IMR-90 (cell line): ENCODE measurements around the gene IGSF22. TPM values are rescaled to one million over a fixed set of nuclear protein-coding genes. Genes with fewer than 3 reads are reported as not detected.

Experiments used
- ATAC-seq: fragments of 200-7000 bp; cut with Tn5 transposase; 2 replicates; pipeline ENCODE4 v1.9.1; 2020; ENCODE audit warnings: low read depth, mild to moderate bottlenecking, moderate library complexity
- BruUV-seq: library from RNA; stranded (reverse); fragments of 400-500 nt; replicated peaks from 2 replicates; lab custom pipeline; 2021; lab: Mats Ljungman, UMichigan
- CTCF ChIA-PET: fragments of 300-600 bp; formaldehyde crosslinking; extraction: SDS; loops from one replicate; lab custom pipeline; 2021; ENCODE audit warnings: antibody characterized with exemption; lab: Yijun Ruan, JAX
- POLR2A ChIA-PET: fragments of 300-600 bp; sonication (Branson Sonifier 250); formaldehyde crosslinking; loops from one replicate; lab custom pipeline; 2022; ENCODE audit warnings: antibody characterized with exemption; ENCODE audit not compliant: unreplicated experiment; lab: Charles Lee
- DNase-seq: peaks from one replicate; pipeline ENCODE4 v3.0.0; 2013
- H2AFZ ChIP-seq: replicated peaks from 2 replicates; pipeline ENCODE3; 2013; ENCODE audit warnings: low read length, mild to moderate bottlenecking; ENCODE audit not compliant: poor library complexity
- H2AK5ac ChIP-seq: 2 replicates; pipeline ENCODE4 v1.6.1; 2013; ENCODE audit warnings: low read depth, low read length, inconsistent platforms
- H2AK9ac ChIP-seq: replicated peaks from 2 replicates; pipeline ENCODE3; 2013; ENCODE audit warnings: mild to moderate bottlenecking, low read depth, low read length, moderate library complexity; ENCODE audit not compliant: poor library complexity
- H2BK120ac ChIP-seq: 2 replicates; pipeline ENCODE4 v1.6.1; 2013; ENCODE audit warnings: low read depth, low read length, inconsistent platforms
- H2BK15ac ChIP-seq: 3 replicates; pipeline ENCODE4 v1.6.1; 2013; ENCODE audit warnings: low read depth, low read length, inconsistent platforms
- H2BK20ac ChIP-seq: 2 replicates; pipeline ENCODE4 v1.6.1; 2013; ENCODE audit warnings: low read depth, mild to moderate bottlenecking, inconsistent platforms, low read length, moderate library complexity
- H2BK5ac ChIP-seq: 2 replicates; pipeline ENCODE4 v1.6.1; 2013; ENCODE audit warnings: mild to moderate bottlenecking, low read depth, low read length, inconsistent platforms; ENCODE audit not compliant: poor library complexity, severe bottlenecking
- H3K14ac ChIP-seq: replicated peaks from 2 replicates; pipeline ENCODE4 v1.6.1; 2013; ENCODE audit warnings: low read depth, low read length, inconsistent platforms
- H3K18ac ChIP-seq: 2 replicates; pipeline ENCODE4 v1.6.1; 2013; ENCODE audit warnings: low read depth, low read length, control low read depth
- H3K23ac ChIP-seq: 2 replicates; pipeline ENCODE4 v1.6.1; 2013; ENCODE audit warnings: low read depth, low read length, inconsistent platforms
- H3K27ac ChIP-seq: 2 replicates; pipeline ENCODE4 v1.5.1; 2013; ENCODE audit warnings: mild to moderate bottlenecking, control low read depth, low read length; ENCODE audit not compliant: insufficient read depth
- H3K27me3 ChIP-seq: 2 replicates; pipeline ENCODE4 v1.6.1; 2013; ENCODE audit warnings: low read length; ENCODE audit not compliant: control insufficient read depth, insufficient read depth
- H3K36me3 ChIP-seq: 2 replicates; pipeline ENCODE4 v1.6.1; 2013; ENCODE audit warnings: low read length, mixed read lengths; ENCODE audit not compliant: control insufficient read depth, insufficient read depth
- H3K4ac ChIP-seq: 2 replicates; pipeline ENCODE4 v1.6.1; 2013; ENCODE audit warnings: low read depth, low read length, inconsistent platforms
- H3K4me1 ChIP-seq: 2 replicates; pipeline ENCODE4 v1.6.1; 2013; ENCODE audit warnings: low read length, mixed read lengths; ENCODE audit not compliant: control insufficient read depth, insufficient read depth
- H3K4me2 ChIP-seq: 2 replicates; pipeline ENCODE4 v1.6.1; 2013; ENCODE audit warnings: low read depth, mild to moderate bottlenecking, control low read depth, low read length, moderate library complexity
- H3K4me3 ChIP-seq: 2 replicates; pipeline ENCODE4 v1.5.1; 2013; ENCODE audit warnings: low read depth, mild to moderate bottlenecking, control low read depth, low read length, moderate library complexity; ENCODE audit not compliant: insufficient read depth
- H3K56ac ChIP-seq: 2 replicates; pipeline ENCODE4 v1.6.1; 2013; ENCODE audit warnings: low read length, inconsistent platforms; ENCODE audit not compliant: insufficient read depth; ENCODE audit errors: extremely low read depth
- H3K79me1 ChIP-seq, 2 experiments: 2 replicates each; pipeline ENCODE4 v1.6.1; 2013; ENCODE audit warnings: low read length in 2 of 2, inconsistent platforms in 1 of 2, low read depth in 1 of 2
- H3K9ac ChIP-seq: 2 replicates; pipeline ENCODE4 v1.6.1; 2013; ENCODE audit warnings: low read depth, low read length, control low read depth
- H3K9me1 ChIP-seq: 2 replicates; pipeline ENCODE4 v1.6.1; 2013; ENCODE audit warnings: low read length, inconsistent platforms; ENCODE audit not compliant: insufficient read depth
- H3K9me3 ChIP-seq: 2 replicates; pipeline ENCODE4 v1.6.1; 2013; ENCODE audit warnings: low read length; ENCODE audit not compliant: control insufficient read depth, insufficient read depth
- H4K20me1 ChIP-seq: 2 replicates; pipeline ENCODE4 v1.6.1; 2013; ENCODE audit warnings: low read length, inconsistent platforms; ENCODE audit not compliant: insufficient read depth
- H4K5ac ChIP-seq: 2 replicates; pipeline ENCODE4 v1.6.1; 2013; ENCODE audit warnings: mild to moderate bottlenecking, low read depth, low read length, control low read depth
- H4K8ac ChIP-seq, 2 experiments: 2 replicates each; pipeline ENCODE4 v1.6.1; 2013; ENCODE audit warnings: low read depth in 2 of 2, low read length in 2 of 2, control low read depth in 1 of 2, inconsistent platforms in 1 of 2
- H4K91ac ChIP-seq: 2 replicates; pipeline ENCODE4 v1.6.1; 2013; ENCODE audit warnings: low read depth, low read length, inconsistent platforms; ENCODE audit not compliant: insufficient read depth
- BHLHE40 ChIP-seq: fragments of 150-350 bp; IDR thresholded peaks from 2 replicates; pipeline ENCODE4 v1.6.1; 2016; ENCODE audit warnings: mild to moderate bottlenecking, low read depth, low read length
- CHD1 ChIP-seq: IDR thresholded peaks from 2 replicates; pipeline ENCODE4 v1.6.1; 2012; ENCODE audit warnings: low read depth, low read length, improper control_type of control experiment
- FOS ChIP-seq: fragments of 150-350 bp; IDR thresholded peaks from 2 replicates; pipeline ENCODE4 v1.6.1; 2016; ENCODE audit warnings: low read depth, low read length
- MXI1 ChIP-seq: IDR thresholded peaks from 2 replicates; pipeline ENCODE4 v1.6.1; 2012; ENCODE audit warnings: low read depth, mild to moderate bottlenecking, low read length, moderate library complexity, borderline replicate concordance
- NFE2L2 ChIP-seq: fragments of 150-350 bp; IDR thresholded peaks from 2 replicates; pipeline ENCODE4 v1.6.1; 2016; ENCODE audit warnings: low read depth, mild to moderate bottlenecking, low read length
- RAD21 ChIP-seq: IDR thresholded peaks from 2 replicates; pipeline ENCODE4 v1.6.1; 2012; ENCODE audit warnings: low read length, improper control_type of control experiment
- WGBS, 2 experiments: methylation state at CpG; one replicate each; pipeline versions ENCODE4 v1.1.5 to v1.1.7; 2013; ENCODE audit warnings: missing lambda C conversion rate in 2 of 2; ENCODE audit not compliant: insufficient read length in 1 of 2; ENCODE audit errors: extremely low coverage in 2 of 2; 5-methylcytosine and 5-hydroxymethylcytosine counted together
- dilution Hi-C: fragments of 300-500 bp; cut with HindIII; formaldehyde crosslinking; loops from one replicate; pipeline ENCODE4 v1.14.3; 2018; ENCODE audit warnings: low sequenced_read_pairs; ENCODE audit not compliant: unreplicated experiment
- in situ Hi-C: fragments of 300-500 bp; cut with MboI; formaldehyde crosslinking; loops from 3 replicates; pipeline ENCODE4 v1.14.3; 2019; ENCODE audit warnings: low sequenced_read_pairs, inconsistent platforms, mixed read lengths
- intact Hi-C: fragments of 100-400 bp; cut with micrococcal nuclease; formaldehyde crosslinking; loops from 2 replicates; pipeline ENCODE4 v1.10.0; 2022
- polyA plus RNA-seq, 3 experiments: library from polyadenylated mRNA; depleted of rRNA; stranded (reverse); fragments of >200 nt; gene quantifications; 2 replicates each; pipeline ENCODE4 v1.2.3, GENCODE V29; 2012; ENCODE audit warnings: low replicate concordance in 1 of 3
- total RNA-seq: library from RNA; depleted of rRNA; stranded (reverse); fragments of >200 nt; gene quantifications from 2 replicates; pipeline ENCODE4 v1.2.3, GENCODE V29; 2012
- TF ChIP-seq, protein P1 (sequence below): fragments of 150-350 bp; IDR thresholded peaks from 2 replicates; pipeline ENCODE4 v1.6.1; 2016; ENCODE audit warnings: low read depth, mild to moderate bottlenecking, low read length, moderate library complexity, borderline replicate concordance

Gene IGSF22
- total and polyA plus RNA-seq, 2 of the 4 experiments (the other 2 are of a cell fraction), result not detected

DNA sequence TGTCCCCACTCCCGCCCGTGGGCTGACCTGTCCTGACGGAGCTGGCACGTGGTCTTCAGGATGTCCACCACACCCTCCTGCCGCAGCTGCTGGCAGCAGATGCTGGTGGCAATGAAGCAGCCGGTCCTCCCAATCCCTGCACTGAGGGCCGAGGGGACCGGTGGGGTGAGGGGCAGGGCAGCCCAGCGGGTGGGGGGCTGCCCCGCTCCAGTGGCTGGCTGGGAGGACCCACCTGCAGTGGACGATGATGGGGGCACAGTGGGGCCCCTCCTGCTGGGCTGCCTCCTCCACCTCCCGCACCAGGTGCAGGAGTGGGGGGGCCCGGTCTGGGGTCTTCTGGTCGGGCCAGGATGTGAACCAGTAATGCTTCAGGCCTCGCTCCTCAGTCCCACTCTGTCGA lies 3.4 kb upstream of the IGSF22 start:
- DNase-seq, result no peak
- Histone ChIP-seq H2AFZ (no peak overlapping the region), H4K91ac (no peak overlapping the region), H3K9me3 (no peaks in the 10 kb centered on the region), H3K4me1 (no peaks in the 10 kb centered on the region), H3K56ac (no peak overlapping the region), H4K5ac (no peak overlapping the region), H2BK15ac (no peak overlapping the region), H3K79me1 (no peaks in the 10 kb centered on the region), H3K9me1 (no peaks in the 10 kb centered on the region), H3K14ac (no peak overlapping the region), H3K4ac (no peak overlapping the region), H2BK20ac (no peak overlapping the region), H2AK5ac (no peak overlapping the region), H2AK9ac (no peak overlapping the region), H3K9ac (no peak overlapping the region), H3K27ac (no peak overlapping the region), H3K18ac (no peak overlapping the region), H4K8ac (no peak overlapping the region), H4K20me1 (no peaks in the 10 kb centered on the region), H3K4me2 (no peak overlapping the region), H3K27me3 (peaks cover 4% of the 10 kb centered on the region; the same call in 1 of the 2 replicates), H3K23ac (no peak overlapping the region), H2BK5ac (no peak overlapping the region), H2BK120ac (no peak overlapping the region), H3K4me3 (no peak overlapping the region), H3K36me3 (no peaks in the 10 kb centered on the region)
- no TSS peak for BruUV-seq
- ATAC-seq, result no peak
- intact Hi-C loops (no loop called here), dilution Hi-C loops (no loop called here), in situ Hi-C loops (loop anchor here (25.0 kb wide), 1 partner anchor 192 kb away; the partner anchor contains the start of gene TSG101)
- CTCF ChIA-PET, result no interaction called here
- POLR2A ChIA-PET, result no interaction called here
- no peak for TF ChIP-seq MXI1
- TF ChIP-seq FOS, result no peak
- TF ChIP-seq, protein P1, sequence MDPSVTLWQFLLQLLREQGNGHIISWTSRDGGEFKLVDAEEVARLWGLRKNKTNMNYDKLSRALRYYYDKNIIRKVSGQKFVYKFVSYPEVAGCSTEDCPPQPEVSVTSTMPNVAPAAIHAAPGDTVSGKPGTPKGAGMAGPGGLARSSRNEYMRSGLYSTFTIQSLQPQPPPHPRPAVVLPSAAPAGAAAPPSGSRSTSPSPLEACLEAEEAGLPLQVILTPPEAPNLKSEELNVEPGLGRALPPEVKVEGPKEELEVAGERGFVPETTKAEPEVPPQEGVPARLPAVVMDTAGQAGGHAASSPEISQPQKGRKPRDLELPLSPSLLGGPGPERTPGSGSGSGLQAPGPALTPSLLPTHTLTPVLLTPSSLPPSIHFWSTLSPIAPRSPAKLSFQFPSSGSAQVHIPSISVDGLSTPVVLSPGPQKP, result no peak
- no peak for TF ChIP-seq NFE2L2
- no peak for TF ChIP-seq BHLHE40
- no peak for TF ChIP-seq CHD1
- no peak for TF ChIP-seq RAD21
- whole genome bisulfite sequencing, 2 experiments, result 60% methylated on average over 1 of the region's 16 CpGs; no CpG with 5 or more reads in 1 of the 2 experiments
